CD4-positive, alpha-beta T cell treated with Interleukin-10 for 1 hour (primary cell): ENCODE measurements around the gene IL1RN.

ENCODE experiments used
- DNase-seq: peaks from one replicate; pipeline ENCODE4 v3.0.0-alpha.2; 2020

The IL1RN gene

GRCh38 chr2:113104054-113104611 lies 23.3 kb upstream of the IL1RN start:
- no peak for DNase-seq

GRCh38 chr2:113105047-113105785 lies 22.2 kb upstream of the IL1RN start:
- no peak for DNase-seq

GRCh38 chr2:113111121-113111520 lies 16.3 kb upstream of the IL1RN start:
- DNase-seq, result no peak

GRCh38 chr2:113111823-113112287 lies 15.5 kb upstream of the IL1RN start:
- no peak for DNase-seq

- no peak for DNase-seq
Measured at GRCh38 chr2:113112441-113112840, 15.0 kb upstream of the IL1RN start.

GRCh38 chr2:113112871-113113270 lies 14.5 kb upstream of the IL1RN start:
- no peak for DNase-seq

- DNase-seq, result no peak
Measured at GRCh38 chr2:113113807-113114206, 13.6 kb upstream of the IL1RN start.

- no peak for DNase-seq
Measured at GRCh38 chr2:113114224-113114945, 13.0 kb upstream of the IL1RN start.

GRCh38 chr2:113114996-113115395 lies 12.4 kb upstream of the IL1RN start:
- DNase-seq, result no peak

GRCh38 chr2:113116100-113116958 lies 11.1 kb upstream of the IL1RN start:
- DNase-seq, result peak; percentile 34

- no peak for DNase-seq
Measured at GRCh38 chr2:113117541-113118262, 9.7 kb upstream of the IL1RN start.

- DNase-seq, result no peak
Measured at GRCh38 chr2:113118263-113118657, 9.1 kb upstream of the IL1RN start.

- no peak for DNase-seq
Measured at GRCh38 chr2:113119111-113119510, 8.3 kb upstream of the IL1RN start.

- DNase-seq, result no peak
Measured at GRCh38 chr2:113120861-113121260, 6.5 kb upstream of the IL1RN start.

- DNase-seq, result no peak
Measured at GRCh38 chr2:113122364-113122763, 5.0 kb upstream of the IL1RN start.

GRCh38 chr2:113123726-113124125 lies 3.7 kb upstream of the IL1RN start:
- no peak for DNase-seq

GRCh38 chr2:113124181-113124961 lies 3.0 kb upstream of the IL1RN start:
- no peak for DNase-seq

GRCh38 chr2:113124984-113125855 lies 2.2 kb upstream of the IL1RN start:
- no peak for DNase-seq

GRCh38 chr2:113127646-113128570 lies 510 bp downstream of the IL1RN start:
- DNase-seq, result no peak
